Left ventricle myocardium inferior (tissue), 1 donor: ENCODE results near the gene DUSP7. TPM values are rescaled to one million over a fixed set of nuclear protein-coding genes. Genes with fewer than 3 reads are reported as not detected.

Experiments
- DNase-seq: peaks from one replicate; pipeline ENCODE4 v3.0.0-alpha.2; 2020
- H3K27ac ChIP-seq: fragments of 200-600 bp; replicated peaks from 2 replicates; pipeline ENCODE4 v1.8.0; 2021
- H3K27me3 ChIP-seq: fragments of 200-600 bp; 2 replicates; pipeline ENCODE4 v1.8.0; 2021; ENCODE audit warnings: low read depth
- H3K36me3 ChIP-seq: fragments of 200-600 bp; 2 replicates; pipeline ENCODE4 v1.8.0; 2021
- H3K4me1 ChIP-seq: fragments of 200-600 bp; 2 replicates; pipeline ENCODE4 v1.8.0; 2021
- H3K4me3 ChIP-seq: fragments of 200-600 bp; 2 replicates; pipeline ENCODE4 v1.8.0; 2021; ENCODE audit warnings: mild to moderate bottlenecking, moderate library complexity
- H3K9me3 ChIP-seq: fragments of 200-600 bp; replicated peaks from 2 replicates; pipeline ENCODE4 v1.8.0; 2021
- intact Hi-C: fragments of 100-400 bp; cut with micrococcal nuclease; formaldehyde crosslinking; loops from one replicate; pipeline ENCODE4 v1.11.0; 2022
- total RNA-seq: library from RNA; stranded (reverse); fragmentation: NEBNext Ultra II Directional; extraction: Animal tissue kit (Norgen Biotek cat#: 25700); gene quantifications from one replicate; pipeline ENCODE4 v1.2.1, GENCODE V29; 2021
- TF ChIP-seq, protein P1 (sequence below): fragments of 200-600 bp; IDR thresholded peaks from 2 replicates; pipeline ENCODE4 v1.8.0; 2021; ENCODE audit warnings: antibody characterized with exemption, mild to moderate bottlenecking, borderline replicate concordance
- donor health status: DM: no; HTN: yes; CAD: no; lungs with severe emphysema.

Gene DUSP7
- total RNA-seq, 1 donor from 2014 or later, result 23.1 TPM

DNA sequence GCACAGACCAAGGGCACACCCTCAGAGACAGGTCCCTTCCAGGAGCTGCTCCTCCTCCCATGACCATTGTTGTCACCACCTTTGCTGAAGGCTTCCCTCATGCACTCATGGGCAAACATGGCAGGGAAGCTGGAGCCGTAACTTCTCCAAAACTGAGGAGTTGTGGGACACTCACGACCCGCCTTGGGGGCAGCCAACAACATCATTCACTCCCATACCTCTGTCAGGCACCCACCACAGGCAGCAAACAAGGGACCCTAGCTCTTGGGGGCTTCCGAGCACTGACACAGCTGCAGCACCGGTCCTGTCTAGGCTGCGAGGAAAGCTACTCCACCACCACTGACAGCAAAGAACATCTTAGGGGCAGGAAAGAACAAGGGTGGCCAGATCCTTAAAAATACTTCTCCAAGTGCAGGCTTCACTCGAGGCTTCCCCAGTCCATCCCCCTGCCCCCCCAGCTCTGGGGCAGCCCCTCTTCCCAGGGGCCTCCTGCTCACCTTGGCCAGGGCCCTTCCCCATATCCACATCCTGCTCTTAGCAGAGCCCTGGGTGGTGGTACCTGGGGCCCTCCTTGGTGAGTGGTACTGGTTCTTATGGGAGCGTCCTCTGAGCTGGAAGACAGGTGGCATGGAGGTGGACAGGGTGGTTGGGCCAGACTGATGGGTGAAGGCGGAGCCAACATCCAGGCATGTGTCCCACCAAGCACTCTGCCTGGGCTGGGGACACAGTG is 28.0 kb upstream of the DUSP7 start:
- Histone ChIP-seq H3K27me3 (no peaks in the 10 kb centered on the region), H3K9me3 (no peaks in the 10 kb centered on the region), H3K36me3 (no peaks in the 10 kb centered on the region), H3K27ac (no peak overlapping the region), H3K4me1 (peaks cover 30% of the 10 kb centered on the region), H3K4me3 (no peak overlapping the region)
- TF ChIP-seq, protein P1, sequence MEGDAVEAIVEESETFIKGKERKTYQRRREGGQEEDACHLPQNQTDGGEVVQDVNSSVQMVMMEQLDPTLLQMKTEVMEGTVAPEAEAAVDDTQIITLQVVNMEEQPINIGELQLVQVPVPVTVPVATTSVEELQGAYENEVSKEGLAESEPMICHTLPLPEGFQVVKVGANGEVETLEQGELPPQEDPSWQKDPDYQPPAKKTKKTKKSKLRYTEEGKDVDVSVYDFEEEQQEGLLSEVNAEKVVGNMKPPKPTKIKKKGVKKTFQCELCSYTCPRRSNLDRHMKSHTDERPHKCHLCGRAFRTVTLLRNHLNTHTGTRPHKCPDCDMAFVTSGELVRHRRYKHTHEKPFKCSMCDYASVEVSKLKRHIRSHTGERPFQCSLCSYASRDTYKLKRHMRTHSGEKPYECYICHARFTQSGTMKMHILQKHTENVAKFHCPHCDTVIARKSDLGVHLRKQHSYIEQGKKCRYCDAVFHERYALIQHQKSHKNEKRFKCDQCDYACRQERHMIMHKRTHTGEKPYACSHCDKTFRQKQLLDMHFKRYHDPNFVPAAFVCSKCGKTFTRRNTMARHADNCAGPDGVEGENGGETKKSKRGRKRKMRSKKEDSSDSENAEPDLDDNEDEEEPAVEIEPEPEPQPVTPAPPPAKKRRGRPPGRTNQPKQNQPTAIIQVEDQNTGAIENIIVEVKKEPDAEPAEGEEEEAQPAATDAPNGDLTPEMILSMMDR, result no peak
- intact Hi-C loops, result no loop called here
- no peak for DNase-seq

DNA sequence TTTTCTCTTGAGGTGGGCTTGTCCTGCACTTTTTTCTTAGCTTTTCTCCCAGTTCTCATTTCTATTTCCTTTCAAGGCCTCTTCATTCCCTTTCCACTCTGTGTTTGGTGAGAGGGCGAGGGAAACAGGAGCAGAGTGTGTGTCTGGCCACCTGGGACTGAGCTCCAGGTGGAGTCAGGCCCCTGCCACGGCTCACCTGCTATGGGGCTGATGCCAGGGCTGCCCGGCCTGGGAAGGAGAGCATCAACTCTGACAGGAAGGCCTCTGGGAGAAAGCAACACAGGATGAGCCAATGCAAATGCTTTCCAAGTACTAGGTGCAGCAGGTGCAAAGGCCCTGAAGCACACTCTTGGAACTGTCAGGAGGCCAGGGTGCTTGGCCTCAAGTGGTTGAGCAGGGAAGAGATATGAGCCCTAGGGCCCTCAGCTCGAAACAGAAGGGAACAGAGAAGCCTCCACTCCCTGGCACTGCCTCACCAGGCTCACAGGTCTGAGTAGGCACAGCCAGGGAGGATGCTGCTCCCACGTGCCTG is 27.3 kb upstream of the DUSP7 start:
- no peaks in the 10 kb centered on the region for H3K9me3 ChIP-seq
- DNase-seq, result no peak
- H3K36me3 ChIP-seq, result no peaks in the 10 kb centered on the region
- H3K4me3 ChIP-seq, result no peak overlapping the region
- TF ChIP-seq, protein P1, result no peak
- no peak overlapping the region for H3K27ac ChIP-seq
- no peaks in the 10 kb centered on the region for H3K27me3 ChIP-seq
- intact Hi-C loops, result no loop called here
- H3K4me1 ChIP-seq, result peaks cover 22% of the 10 kb centered on the region

DNA sequence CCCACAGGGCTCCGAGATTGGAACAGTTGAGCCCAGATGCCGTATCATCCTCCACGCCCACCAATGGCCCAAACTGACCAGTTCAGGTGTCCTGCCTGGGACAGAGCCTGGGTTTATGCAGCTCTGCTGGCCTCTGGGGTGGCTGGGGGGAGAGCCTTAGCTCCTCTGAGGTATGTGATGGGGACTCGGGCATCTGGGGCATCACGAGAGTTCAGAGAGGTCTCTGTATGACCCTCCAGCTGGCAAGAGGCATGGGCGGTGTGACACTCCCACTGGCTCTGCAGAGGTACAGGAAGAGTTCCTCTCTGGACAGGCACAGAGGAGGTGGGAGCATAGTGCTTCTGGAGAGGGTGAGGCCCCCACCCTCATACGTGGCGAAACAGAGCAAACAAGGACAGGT is 26.6 kb upstream of the DUSP7 start:
- Histone ChIP-seq H3K36me3 (no peaks in the 10 kb centered on the region), H3K9me3 (no peaks in the 10 kb centered on the region), H3K4me1 (peaks cover 16% of the 10 kb centered on the region), H3K27ac (no peak overlapping the region), H3K27me3 (no peaks in the 10 kb centered on the region), H3K4me3 (no peak overlapping the region)
- no peak for DNase-seq
- intact Hi-C loops, result no loop called here
- TF ChIP-seq, protein P1, result no peak

GRCh38 chr3:52080830-52081719 is 24.7 kb upstream of the DUSP7 start:
- H3K27me3 ChIP-seq, result no peaks in the 10 kb centered on the region
- no peaks in the 10 kb centered on the region for H3K9me3 ChIP-seq
- H3K4me3 ChIP-seq, result no peak overlapping the region
- TF ChIP-seq, protein P1, result no peak
- no peaks in the 10 kb centered on the region for H3K36me3 ChIP-seq
- no peak for DNase-seq
- H3K27ac ChIP-seq, result no peak overlapping the region
- intact Hi-C loops, result no loop called here
- H3K4me1 ChIP-seq, result no peaks in the 10 kb centered on the region

- intact Hi-C loops, result no loop called here
- H3K27me3 ChIP-seq, result no peaks in the 10 kb centered on the region
- TF ChIP-seq, protein P1, result no peak
- H3K36me3 ChIP-seq, result no peaks in the 10 kb centered on the region
- DNase-seq, result no peak
- H3K4me3 ChIP-seq, result no peak overlapping the region
- H3K9me3 ChIP-seq, result no peaks in the 10 kb centered on the region
- no peaks in the 10 kb centered on the region for H3K4me1 ChIP-seq
- no peak overlapping the region for H3K27ac ChIP-seq
Measured at GRCh38 chr3:52079958-52080357, 23.6 kb upstream of the DUSP7 start.
